Measurements from ENCODE around the gene SYT13.

SYT13 gene

GRCh38 chr11:45217991-45218390, 68.2 kb downstream of the SYT13 start:
- no peak for DNase-seq (ENCODE audit: low read depth)
- no peak for TF ChIP-seq CTCF (conservative IDR thresholded peaks at IDR 0.05; ENCODE audit: control insufficient read depth, insufficient read depth, low read depth, low read length)
- no peak overlapping the region for H3K4me3 ChIP-seq (ENCODE audit: control insufficient read depth, low read depth, low read length)

- no peak for DNase-seq (ENCODE audit: low read depth)
- no peak overlapping the region for H3K4me3 ChIP-seq (ENCODE audit: control insufficient read depth, low read depth, low read length)
- no peak for TF ChIP-seq CTCF (conservative IDR thresholded peaks at IDR 0.05; ENCODE audit: control insufficient read depth, insufficient read depth, low read depth, low read length)
Observed at GRCh38 chr11:45216901-45217300, 69.2 kb downstream of the SYT13 start.

- no peak for TF ChIP-seq CTCF (conservative IDR thresholded peaks at IDR 0.05; ENCODE audit: control insufficient read depth, insufficient read depth, low read depth, low read length)
- H3K4me3 ChIP-seq (ENCODE audit: control insufficient read depth, low read depth, low read length) = no peak overlapping the region
- DNase-seq (ENCODE audit: low read depth) = no peak
Observed at GRCh38 chr11:45216031-45216430, 70.1 kb downstream of the SYT13 start.

- no peak overlapping the region for H3K4me3 ChIP-seq (ENCODE audit: control insufficient read depth, low read depth, low read length)
- DNase-seq (ENCODE audit: low read depth) = no peak
- TF ChIP-seq CTCF (conservative IDR thresholded peaks at IDR 0.05; ENCODE audit: control insufficient read depth, insufficient read depth, low read depth, low read length) = no peak
Observed at GRCh38 chr11:45215098-45215865, 70.9 kb downstream of the SYT13 start.

- H3K4me3 ChIP-seq (ENCODE audit: control insufficient read depth, low read depth, low read length) = no peak overlapping the region
- no peak for DNase-seq (ENCODE audit: low read depth)
- no peak for TF ChIP-seq CTCF (conservative IDR thresholded peaks at IDR 0.05; ENCODE audit: control insufficient read depth, insufficient read depth, low read depth, low read length)
Observed at GRCh38 chr11:45213717-45214116, 72.4 kb downstream of the SYT13 start.

- no peak for TF ChIP-seq CTCF (conservative IDR thresholded peaks at IDR 0.05; ENCODE audit: control insufficient read depth, insufficient read depth, low read depth, low read length)
- DNase-seq (ENCODE audit: low read depth) = no peak
- H3K4me3 ChIP-seq (ENCODE audit: control insufficient read depth, low read depth, low read length) = no peak overlapping the region
Observed at GRCh38 chr11:45213316-45213665, 72.8 kb downstream of the SYT13 start.

Measured in fibroblast of mammary gland (primary cell).